ENCODE data around the gene PSMD7.

DNA sequence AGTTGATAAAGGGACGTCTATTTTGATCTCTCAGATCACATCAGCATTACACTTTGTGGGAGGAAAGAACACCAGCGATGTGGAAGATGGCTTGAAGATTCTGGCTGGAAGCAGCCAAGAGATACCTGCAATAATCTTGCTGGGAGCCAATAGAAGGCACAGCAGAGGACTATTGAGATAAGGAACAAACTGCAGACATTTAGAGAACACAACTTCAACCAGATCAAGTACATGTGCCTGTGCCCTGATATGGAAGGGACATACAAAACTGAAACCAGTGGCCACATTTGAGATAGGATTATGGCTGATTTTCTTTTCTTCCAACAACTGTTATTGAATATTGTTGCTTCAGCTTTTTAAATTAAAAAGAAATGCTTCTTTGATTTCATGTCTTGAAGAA, 18.6 kb upstream of the PSMD7 start:
- no peak for TF ChIP-seq SUZ12 (IDR thresholded peaks at IDR 0.05; ENCODE audit: extremely low read depth, insufficient read depth, insufficient read length)
- TF ChIP-seq YY1 (IDR thresholded peaks at IDR 0.05; ENCODE audit: insufficient read depth, insufficient read length) = no peak
- no peak for TF ChIP-seq ZNF274 (IDR thresholded peaks at IDR 0.05; ENCODE audit: low read depth, low read length)
